Astrocyte (in vitro differentiated cells and primary cell): ENCODE data around the gene CPED1. TPM values are rescaled to one million over a fixed set of nuclear protein-coding genes. Genes with fewer than 3 reads are reported as not detected.

Source experiments
- DNase-seq: peaks from one replicate; pipeline ENCODE4 v3.0.0-alpha.2; 2010; ENCODE audit warnings: low read depth
- FAIRE-seq: peaks from 2 replicates; lab custom pipeline; 2011; peaks lifted over from hg19 to GRCh38; lab: Jason Lieb, UNC
- H2AFZ ChIP-seq: 2 replicates; pipeline ENCODE4 v1.6.0; 2012; ENCODE audit warnings: low read depth, low read length, inconsistent platforms
- H3K27ac ChIP-seq: 2 replicates; pipeline ENCODE4 v1.5.1; 2011; ENCODE audit warnings: low read depth, low read length, inconsistent platforms
- H3K27me3 ChIP-seq: 2 replicates; pipeline ENCODE4 v1.6.0; 2011; ENCODE audit warnings: low read length, inconsistent platforms; ENCODE audit not compliant: insufficient read depth
- H3K36me3 ChIP-seq: 2 replicates; pipeline ENCODE4 v1.5.1; 2011; ENCODE audit warnings: low read length, inconsistent platforms; ENCODE audit not compliant: insufficient read depth
- H3K4me1 ChIP-seq: 2 replicates; pipeline ENCODE4 v1.5.1; 2011; ENCODE audit warnings: low read length, inconsistent platforms; ENCODE audit not compliant: insufficient read depth
- H3K4me2 ChIP-seq: 2 replicates; pipeline ENCODE4 v1.6.0; 2012; ENCODE audit warnings: low read length, inconsistent platforms
- H3K4me3 ChIP-seq: 2 replicates; pipeline ENCODE4 v1.5.1; 2011; ENCODE audit warnings: low read depth, mild to moderate bottlenecking, low read length, inconsistent platforms; ENCODE audit not compliant: insufficient read depth
- H3K79me2 ChIP-seq: 2 replicates; pipeline ENCODE4 v1.6.0; 2012; ENCODE audit warnings: mild to moderate bottlenecking, low read length, inconsistent platforms; ENCODE audit not compliant: insufficient read depth
- H3K9ac ChIP-seq: 2 replicates; pipeline ENCODE4 v1.6.0; 2012; ENCODE audit warnings: mild to moderate bottlenecking, low read length, inconsistent platforms
- H3K9me3 ChIP-seq: 2 replicates; pipeline ENCODE4 v1.5.1; 2012; ENCODE audit warnings: low read depth, mild to moderate bottlenecking, low read length, inconsistent platforms; ENCODE audit not compliant: insufficient read depth
- H4K20me1 ChIP-seq: 2 replicates; pipeline ENCODE4 v1.6.0; 2012; ENCODE audit warnings: low read length, inconsistent platforms; ENCODE audit not compliant: insufficient read depth
- H3K27ac Mint-ChIP-seq: one replicate; pipeline ENCODE4 v1.8.0; 2021; ENCODE audit warnings: mild to moderate bottlenecking, mixed read lengths; ENCODE audit not compliant: unreplicated experiment
- H3K27me3 Mint-ChIP-seq: one replicate; pipeline ENCODE4 v1.8.0; 2021; ENCODE audit warnings: low read depth, mixed read lengths; ENCODE audit not compliant: unreplicated experiment
- H3K36me3 Mint-ChIP-seq: one replicate; pipeline ENCODE4 v1.8.0; 2021; ENCODE audit warnings: low read depth, mixed read lengths; ENCODE audit not compliant: unreplicated experiment
- H3K4me1 Mint-ChIP-seq: one replicate; pipeline ENCODE4 v1.8.0; 2021; ENCODE audit warnings: low read depth, mixed read lengths; ENCODE audit not compliant: unreplicated experiment
- H3K4me3 Mint-ChIP-seq: one replicate; pipeline ENCODE4 v1.8.0; 2021; ENCODE audit warnings: mild to moderate bottlenecking, moderate library complexity, mixed read lengths; ENCODE audit not compliant: unreplicated experiment
- H3K9me3 Mint-ChIP-seq: one replicate; pipeline ENCODE4 v1.8.0; 2021; ENCODE audit warnings: mild to moderate bottlenecking, mixed read lengths; ENCODE audit not compliant: unreplicated experiment
- EZH2 ChIP-seq: IDR thresholded peaks from 2 replicates; pipeline ENCODE4 v1.6.1; 2012; ENCODE audit warnings: mild to moderate bottlenecking, low read length, inconsistent platforms; ENCODE audit not compliant: insufficient read depth
- total RNA-seq: library from RNA; stranded (reverse); gene quantifications from 2 replicates; pipeline ENCODE4 v1.2.1, GENCODE V29; 2021
- TF ChIP-seq, protein P1 (sequence below): IDR thresholded peaks from 2 replicates; pipeline ENCODE4 v1.5.1; 2011; ENCODE audit warnings: low read depth, mild to moderate bottlenecking, inconsistent platforms, low read length, moderate library complexity; ENCODE audit not compliant: insufficient read depth

CPED1 gene
- total RNA-seq, 1 donor from 2014 or later = 6.1 TPM

DNA sequence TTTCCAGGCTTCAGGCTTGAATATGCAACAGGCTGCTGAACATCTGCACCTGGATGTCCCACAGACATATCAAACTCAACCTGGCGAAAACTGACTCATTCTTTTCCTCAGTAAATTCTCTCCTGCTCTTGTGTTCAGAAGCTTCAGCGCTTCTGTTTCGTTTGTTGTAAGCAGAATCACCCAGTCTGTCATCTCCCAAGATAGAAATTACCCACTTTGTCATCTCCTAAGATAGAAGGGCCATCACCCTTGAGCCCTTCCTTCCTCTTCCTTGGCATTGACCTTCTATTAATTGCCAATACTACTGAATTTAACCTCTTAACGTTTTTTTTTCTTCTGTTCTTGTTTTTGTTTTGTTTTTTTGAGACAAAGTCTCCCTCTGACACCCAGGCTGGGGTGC is 59.7 kb downstream of the CPED1 start:
- TF ChIP-seq, protein P1, sequence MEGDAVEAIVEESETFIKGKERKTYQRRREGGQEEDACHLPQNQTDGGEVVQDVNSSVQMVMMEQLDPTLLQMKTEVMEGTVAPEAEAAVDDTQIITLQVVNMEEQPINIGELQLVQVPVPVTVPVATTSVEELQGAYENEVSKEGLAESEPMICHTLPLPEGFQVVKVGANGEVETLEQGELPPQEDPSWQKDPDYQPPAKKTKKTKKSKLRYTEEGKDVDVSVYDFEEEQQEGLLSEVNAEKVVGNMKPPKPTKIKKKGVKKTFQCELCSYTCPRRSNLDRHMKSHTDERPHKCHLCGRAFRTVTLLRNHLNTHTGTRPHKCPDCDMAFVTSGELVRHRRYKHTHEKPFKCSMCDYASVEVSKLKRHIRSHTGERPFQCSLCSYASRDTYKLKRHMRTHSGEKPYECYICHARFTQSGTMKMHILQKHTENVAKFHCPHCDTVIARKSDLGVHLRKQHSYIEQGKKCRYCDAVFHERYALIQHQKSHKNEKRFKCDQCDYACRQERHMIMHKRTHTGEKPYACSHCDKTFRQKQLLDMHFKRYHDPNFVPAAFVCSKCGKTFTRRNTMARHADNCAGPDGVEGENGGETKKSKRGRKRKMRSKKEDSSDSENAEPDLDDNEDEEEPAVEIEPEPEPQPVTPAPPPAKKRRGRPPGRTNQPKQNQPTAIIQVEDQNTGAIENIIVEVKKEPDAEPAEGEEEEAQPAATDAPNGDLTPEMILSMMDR = no peak
- TF ChIP-seq EZH2 = no peak
- H3K9me3 Mint-ChIP-seq = peaks cover 3% of the 10 kb centered on the region
- H3K4me1 Mint-ChIP-seq = peaks cover 8% of the 10 kb centered on the region
- Histone ChIP-seq H3K79me2 (no peaks in the 10 kb centered on the region), H3K4me3 (no peak overlapping the region), H3K4me2 (no peak overlapping the region), H3K4me1 (no peaks in the 10 kb centered on the region), H3K9ac (no peak overlapping the region), H3K9me3 (no peaks in the 10 kb centered on the region), H3K27me3 (no peaks in the 10 kb centered on the region), H4K20me1 (no peaks in the 10 kb centered on the region), H3K36me3 (no peaks in the 10 kb centered on the region), H2AFZ (no peak overlapping the region), H3K27ac (no peak overlapping the region)
- no peak overlapping the region for H3K27ac Mint-ChIP-seq
- no peaks in the 10 kb centered on the region for H3K27me3 Mint-ChIP-seq
- DNase-seq (no peak), FAIRE-seq (no peak)
- H3K36me3 Mint-ChIP-seq = peaks cover 3% of the 10 kb centered on the region
- no peak overlapping the region for H3K4me3 Mint-ChIP-seq

DNA sequence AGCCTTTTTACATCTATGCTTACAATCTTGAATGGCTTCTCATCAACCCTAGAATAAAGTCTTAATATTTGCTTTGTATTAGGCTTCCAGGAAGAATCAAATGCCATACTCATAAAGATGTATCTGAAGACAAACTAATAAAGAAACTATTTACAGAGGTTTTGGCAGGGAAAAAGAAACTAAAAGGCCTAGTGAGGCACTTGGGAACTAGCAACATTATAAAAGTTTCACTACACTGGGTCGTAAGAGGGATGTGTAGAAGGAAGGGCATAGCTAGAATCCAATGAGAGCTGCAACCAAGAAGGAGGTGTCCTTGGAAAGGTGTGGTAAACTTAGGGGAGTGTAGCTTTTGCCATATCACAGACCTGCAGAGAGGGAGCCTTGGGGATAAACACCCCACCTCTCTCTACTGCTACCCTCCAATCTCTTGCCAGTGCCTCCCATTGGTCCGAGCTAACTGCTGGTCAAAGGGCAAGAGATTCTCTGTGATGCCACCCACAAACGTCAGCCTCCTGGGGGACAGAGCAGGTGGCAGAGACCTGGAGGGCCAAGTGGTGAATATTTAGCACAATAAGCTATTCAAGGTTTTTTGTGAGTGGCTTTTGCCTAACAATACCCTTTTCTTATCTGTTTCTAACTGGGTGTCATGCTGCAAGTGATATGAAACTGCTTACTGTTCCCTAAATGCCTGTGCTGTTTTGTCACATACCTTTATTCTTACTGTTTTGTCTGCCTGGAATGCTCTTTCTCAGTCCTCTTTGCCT is 60.7 kb downstream of the CPED1 start:
- no peak for FAIRE-seq

More for the DNA sequence above, 60.7 kb downstream of the CPED1 start:
- Histone ChIP-seq H3K9me3 (no peaks in the 10 kb centered on the region), H3K4me2 (no peak overlapping the region), H3K27ac (no peak overlapping the region), H4K20me1 (no peaks in the 10 kb centered on the region), H3K4me3 (no peak overlapping the region), H2AFZ (no peak overlapping the region), H3K36me3 (no peaks in the 10 kb centered on the region), H3K27me3 (no peaks in the 10 kb centered on the region), H3K4me1 (no peaks in the 10 kb centered on the region), H3K9ac (no peak overlapping the region), H3K79me2 (no peaks in the 10 kb centered on the region)
- Mint-ChIP-seq H3K36me3 (peaks cover 3% of the 10 kb centered on the region), H3K9me3 (peaks cover 3% of the 10 kb centered on the region), H3K4me1 (peaks cover 8% of the 10 kb centered on the region), H3K4me3 (no peak overlapping the region), H3K27me3 (no peaks in the 10 kb centered on the region), H3K27ac (no peak overlapping the region)
- no peak for TF ChIP-seq EZH2
- TF ChIP-seq, protein P1 = no peak
- no peak for DNase-seq
